Parathyroid adenoma (tissue), 2 donors: ENCODE measurements around the gene TSPAN32.

Experiments used
- H2AFZ ChIP-seq: fragments of 300-600 bp; sonication (generic); one replicate; pipeline ENCODE4 v1.7.0; 2017; ENCODE audit warnings: antibody characterized with exemption, mild to moderate bottlenecking
- H3K27ac ChIP-seq: fragments of 300-600 bp; sonication (generic); one replicate; pipeline ENCODE4 v1.7.0; 2017
- H3K27me3 ChIP-seq: fragments of 300-600 bp; sonication (generic); one replicate; pipeline ENCODE4 v1.7.0; 2017; ENCODE audit warnings: low read length; ENCODE audit not compliant: control insufficient read depth, insufficient read depth
- H3K36me3 ChIP-seq: fragments of 300-600 bp; sonication (generic); one replicate; pipeline ENCODE4 v1.7.0; 2017; ENCODE audit warnings: low read length; ENCODE audit not compliant: control insufficient read depth, insufficient read depth
- H3K4me1 ChIP-seq: fragments of 300-600 bp; sonication (generic); one replicate; pipeline ENCODE4 v1.7.0; 2017; ENCODE audit warnings: control low read depth
- H3K4me2 ChIP-seq: fragments of 300-600 bp; sonication (generic); one replicate; pipeline ENCODE4 v1.7.0; 2017; ENCODE audit warnings: low read length
- H3K4me3 ChIP-seq: fragments of 300-600 bp; sonication (generic); one replicate; pipeline ENCODE4 v1.7.0; 2017; ENCODE audit warnings: low read depth, low read length
- H3K79me2 ChIP-seq: fragments of 300-600 bp; sonication (generic); one replicate; pipeline ENCODE4 v1.7.0; 2017; ENCODE audit warnings: control low read depth
- H3K9ac ChIP-seq: fragments of 300-600 bp; sonication (generic); one replicate; pipeline ENCODE4 v1.7.0; 2017; ENCODE audit warnings: mild to moderate bottlenecking
- H3K9me3 ChIP-seq: fragments of 300-600 bp; sonication (generic); one replicate; pipeline ENCODE4 v1.7.0; 2017; ENCODE audit warnings: low read length; ENCODE audit not compliant: control insufficient read depth
- CTCF ChIP-seq: fragments of 300-600 bp; sonication (generic); IDR thresholded peaks from one replicate; pipeline ENCODE4 v1.7.0; 2017; ENCODE audit warnings: antibody characterized with exemption, mild to moderate bottlenecking
- donor health status: primary hyperparathyroidism.

The TSPAN32 gene

GRCh38 chr11:2301631-2302305 lies at the start of gene TSPAN32, which contains the start of gene C11orf21:
Gene TSPAN32 (plus strand): TSS chr11:2302013. CDS start chr11:2302150, 137 bp downstream.
Gene C11orf21 (minus strand): TSS chr11:2301918. CDS start chr11:2301808, 110 bp downstream.
- no peak within 1 kb of the TSS for H2AFZ ChIP-seq
- H3K27me3 ChIP-seq: no peaks in the 10 kb centered on the region
- no peak within 1 kb of the TSS for H3K9ac ChIP-seq
- no peaks in the 10 kb centered on the region for H3K79me2 ChIP-seq
- no peak within 1 kb of the TSS for H3K4me2 ChIP-seq
- no peak within 1 kb of the TSS for H3K27ac ChIP-seq
- no peak within 1 kb of the TSS for H3K4me3 ChIP-seq
- no peaks in the 10 kb centered on the region for H3K9me3 ChIP-seq
- no peaks in the 10 kb centered on the region for H3K36me3 ChIP-seq
- no peak for TF ChIP-seq CTCF
- H3K4me1 ChIP-seq: no peaks in the 10 kb centered on the region

- Histone ChIP-seq H3K36me3 (no peaks in the 10 kb centered on the region), H3K27me3 (no peaks in the 10 kb centered on the region), H3K27ac (no peak overlapping the region), H2AFZ (no peak overlapping the region), H3K4me3 (no peak overlapping the region), H3K4me1 (no peaks in the 10 kb centered on the region), H3K79me2 (no peaks in the 10 kb centered on the region), H3K4me2 (no peak overlapping the region), H3K9me3 (no peaks in the 10 kb centered on the region), H3K9ac (no peak overlapping the region)
- no peak for TF ChIP-seq CTCF
These were observed 49.8 kb upstream of the TSPAN32 start for GRCh38 chr11:2252018-2252417.

- H3K4me1 ChIP-seq: no peaks in the 10 kb centered on the region
- H3K79me2 ChIP-seq: no peaks in the 10 kb centered on the region
- H3K27me3 ChIP-seq: no peaks in the 10 kb centered on the region
- TF ChIP-seq CTCF: no peak
- H3K27ac ChIP-seq: no peak overlapping the region
- H3K36me3 ChIP-seq: no peaks in the 10 kb centered on the region
- no peak overlapping the region for H3K4me3 ChIP-seq
- no peaks in the 10 kb centered on the region for H3K9me3 ChIP-seq
- no peak overlapping the region for H3K9ac ChIP-seq
- no peak overlapping the region for H2AFZ ChIP-seq
- no peak overlapping the region for H3K4me2 ChIP-seq
These were observed 45.4 kb upstream of the TSPAN32 start for GRCh38 chr11:2256293-2256913.

- TF ChIP-seq CTCF: no peak
- no peaks in the 10 kb centered on the region for H3K79me2 ChIP-seq
- no peak overlapping the region for H3K4me3 ChIP-seq
- H2AFZ ChIP-seq: no peak overlapping the region
- H3K27me3 ChIP-seq: no peaks in the 10 kb centered on the region
- H3K9me3 ChIP-seq: no peaks in the 10 kb centered on the region
- no peak overlapping the region for H3K4me2 ChIP-seq
- H3K9ac ChIP-seq: no peak overlapping the region
- no peak overlapping the region for H3K27ac ChIP-seq
- no peaks in the 10 kb centered on the region for H3K36me3 ChIP-seq
- H3K4me1 ChIP-seq: no peaks in the 10 kb centered on the region
These were observed 44.7 kb upstream of the TSPAN32 start for GRCh38 chr11:2256951-2257700.
